IPS DF 19.7 (cell line): ENCODE data around the gene KIRREL3.

Experiments
- DNase-seq: peaks from one replicate; pipeline ENCODE4 v3.0.0-alpha.2; 2013; ENCODE audit warnings: low read depth, low spot score

KIRREL3 gene

GRCh38 chr11:126997196-126997595 lies 3.4 kb downstream of the KIRREL3 start:
- no peak for DNase-seq

GRCh38 chr11:126996036-126996804 lies 4.3 kb downstream of the KIRREL3 start:
- DNase-seq, result no peak

- DNase-seq, result no peak
Measured at GRCh38 chr11:126993599-126993998, 7.0 kb downstream of the KIRREL3 start.

DNA sequence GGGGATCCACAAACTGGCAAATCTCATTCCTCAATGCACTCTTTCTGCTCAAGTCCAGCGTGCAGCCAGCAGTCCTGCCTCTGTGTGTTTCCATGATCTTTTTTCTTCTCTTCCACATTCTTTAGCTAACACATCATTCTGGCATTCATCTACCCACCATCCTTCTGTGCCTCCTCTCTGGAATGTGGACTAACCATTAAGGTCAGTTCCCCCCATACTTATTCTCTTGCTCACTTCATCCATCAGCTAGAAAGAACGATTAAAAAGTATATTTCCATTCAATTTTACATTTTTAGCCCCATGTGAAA lies 7.8 kb downstream of the KIRREL3 start:
- DNase-seq, result no peak

GRCh38 chr11:126992065-126992803 lies 8.3 kb downstream of the KIRREL3 start:
- no peak for DNase-seq

DNA sequence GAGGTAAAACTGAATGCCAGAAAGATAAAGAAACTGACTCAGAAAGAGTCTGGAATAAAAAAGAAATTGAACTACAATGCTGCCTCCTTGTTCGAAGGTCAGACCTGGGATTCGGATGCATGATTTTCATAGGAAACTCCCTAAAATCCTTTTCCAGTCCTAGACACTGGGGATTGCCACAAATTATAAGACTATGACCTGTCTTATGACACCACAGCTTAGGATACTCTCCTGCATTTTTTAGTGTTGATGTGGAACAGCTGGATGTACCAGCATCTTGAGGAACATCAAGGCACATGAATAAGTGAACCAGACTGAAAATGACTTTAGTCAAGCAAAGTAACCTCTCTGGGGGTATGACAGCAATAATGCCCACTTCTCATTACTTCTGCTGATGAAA lies 9.0 kb downstream of the KIRREL3 start:
- DNase-seq, result no peak

GRCh38 chr11:126990716-126991480 lies 9.7 kb downstream of the KIRREL3 start:
- no peak for DNase-seq

DNA sequence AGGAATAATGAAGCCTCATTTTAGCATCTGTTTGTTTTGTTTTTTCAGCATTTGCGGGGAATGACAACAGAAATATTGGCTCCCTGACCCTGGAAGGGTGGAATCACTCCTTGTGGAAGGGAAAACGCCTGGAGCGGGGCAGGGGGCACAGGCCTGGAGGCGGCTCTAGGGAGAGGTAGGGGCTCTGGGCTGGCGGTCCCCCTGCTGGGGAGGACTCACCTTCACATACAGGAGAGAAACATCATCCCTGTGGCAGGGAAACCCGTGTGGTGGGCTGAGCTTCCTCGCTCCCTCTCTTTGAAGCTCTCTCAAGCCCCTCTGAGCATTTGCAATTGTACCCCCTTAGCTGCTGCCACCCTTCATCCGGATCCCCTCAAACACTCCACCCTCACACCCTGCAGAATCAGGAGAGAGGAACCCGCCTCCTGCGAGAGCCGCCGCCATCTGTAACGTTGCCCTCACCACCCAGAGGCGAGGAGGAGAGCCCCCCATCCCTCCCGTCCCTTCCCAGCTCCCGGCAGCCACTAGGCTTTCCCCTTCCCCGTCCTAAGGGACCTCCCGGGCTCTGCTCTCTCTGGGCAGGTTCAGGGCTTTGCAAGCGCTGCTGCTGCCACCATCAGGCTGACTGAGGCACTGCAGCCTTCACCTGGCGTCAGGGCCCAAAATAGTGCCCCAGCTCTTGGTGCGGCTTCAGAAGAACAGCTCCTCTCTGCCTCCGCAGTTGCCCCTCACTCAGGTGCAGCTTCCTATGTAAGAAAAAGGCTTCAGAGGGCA lies 10.4 kb downstream of the KIRREL3 start:
- DNase-seq, result no peak

DNA sequence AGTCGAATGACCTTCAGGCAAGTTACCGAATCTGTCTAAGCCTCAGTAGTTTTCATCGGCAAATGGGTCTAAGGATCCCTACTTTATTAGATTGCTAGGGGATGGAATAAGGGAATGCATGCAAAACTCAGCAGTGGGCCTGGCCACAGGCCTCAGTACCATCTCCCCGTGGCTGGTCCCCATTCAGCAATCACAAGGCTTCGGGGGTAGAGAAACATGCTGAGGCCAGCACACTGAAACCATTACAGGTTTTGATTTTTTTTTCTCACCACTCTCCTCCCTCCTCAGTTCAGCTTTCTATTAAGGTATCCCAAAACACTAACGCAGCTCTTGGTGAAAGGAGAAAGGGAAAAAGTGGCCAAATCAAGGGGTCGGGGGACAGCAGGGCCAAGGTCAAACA lies 11.9 kb downstream of the KIRREL3 start:
- DNase-seq, result no peak

DNA sequence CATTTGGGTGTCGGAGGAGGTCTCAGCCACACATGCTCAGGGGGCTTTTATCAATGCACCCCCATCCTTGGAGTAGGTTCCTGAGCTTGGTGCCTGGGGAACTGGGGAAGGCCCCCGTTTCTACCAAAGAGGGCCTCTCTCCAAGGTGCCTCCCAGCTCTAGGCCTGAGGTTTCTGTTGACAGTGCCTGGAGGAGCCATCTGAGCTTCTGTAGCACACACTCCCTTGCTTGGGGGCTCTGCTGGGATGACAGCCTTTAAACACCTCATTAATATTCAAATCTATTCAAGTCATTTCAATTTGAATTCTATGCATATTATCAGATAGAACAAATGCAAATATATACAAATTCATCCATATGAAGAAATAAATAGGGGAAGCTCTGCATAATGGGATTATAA lies 18.9 kb downstream of the KIRREL3 start:
- no peak for DNase-seq

DNA sequence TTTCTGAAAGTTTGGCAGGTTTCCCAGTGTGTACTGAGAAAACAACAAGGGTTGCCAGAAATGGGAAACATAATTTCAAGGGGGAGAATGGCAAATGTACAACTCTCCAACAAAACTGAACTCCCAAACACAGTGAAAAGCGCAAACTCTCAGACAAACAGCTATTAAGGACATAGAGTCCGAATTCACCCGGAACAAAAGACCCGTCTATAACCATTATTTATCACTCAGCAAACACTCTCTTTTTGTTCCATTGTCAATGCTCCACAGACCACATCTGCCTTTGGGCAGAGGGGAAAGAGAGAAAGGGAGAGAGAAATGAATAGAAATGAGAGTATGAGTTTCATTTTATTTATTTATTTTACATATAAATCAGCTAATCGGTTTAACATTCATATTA lies 21.7 kb downstream of the KIRREL3 start:
- no peak for DNase-seq

DNA sequence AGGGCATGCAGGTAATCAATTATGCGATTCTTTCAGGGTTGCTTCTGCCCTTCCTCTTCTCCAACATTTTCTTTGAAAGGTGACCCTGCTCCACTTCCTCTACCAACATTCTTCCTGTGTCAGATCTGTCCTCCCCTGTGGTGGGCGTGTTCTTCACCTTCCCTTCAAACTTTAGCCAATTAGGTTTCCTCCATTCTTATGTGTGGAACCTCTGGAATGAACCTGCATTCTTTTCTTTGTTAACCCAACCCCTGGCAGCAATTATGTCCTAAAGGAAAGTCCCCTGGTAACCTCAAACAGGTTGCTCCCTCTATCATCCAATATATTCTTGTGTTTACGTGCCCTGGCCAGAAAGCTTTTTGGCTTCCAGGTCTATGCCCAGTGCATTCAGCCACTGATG lies 22.4 kb downstream of the KIRREL3 start:
- DNase-seq, result peak; percentile 84

DNA sequence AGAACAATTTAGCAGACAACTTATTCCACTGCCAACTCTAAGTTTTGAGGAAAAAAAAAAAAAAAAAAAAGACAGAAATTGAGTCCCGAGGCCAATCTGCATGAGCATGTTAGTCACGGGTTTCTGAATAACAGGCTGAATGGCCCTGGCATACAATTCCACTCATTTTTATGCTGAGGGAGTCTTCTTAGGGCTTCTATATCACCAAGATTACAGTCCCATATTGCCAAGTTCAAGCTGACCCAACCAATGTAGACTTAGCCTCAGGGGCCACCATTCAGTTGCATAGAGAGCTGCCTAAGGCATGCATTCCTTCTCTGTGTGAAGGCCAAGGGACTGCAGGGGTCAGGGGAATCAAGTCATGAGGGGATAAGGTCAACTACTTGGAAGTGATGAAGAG lies 27.5 kb downstream of the KIRREL3 start:
- DNase-seq, result no peak

DNA sequence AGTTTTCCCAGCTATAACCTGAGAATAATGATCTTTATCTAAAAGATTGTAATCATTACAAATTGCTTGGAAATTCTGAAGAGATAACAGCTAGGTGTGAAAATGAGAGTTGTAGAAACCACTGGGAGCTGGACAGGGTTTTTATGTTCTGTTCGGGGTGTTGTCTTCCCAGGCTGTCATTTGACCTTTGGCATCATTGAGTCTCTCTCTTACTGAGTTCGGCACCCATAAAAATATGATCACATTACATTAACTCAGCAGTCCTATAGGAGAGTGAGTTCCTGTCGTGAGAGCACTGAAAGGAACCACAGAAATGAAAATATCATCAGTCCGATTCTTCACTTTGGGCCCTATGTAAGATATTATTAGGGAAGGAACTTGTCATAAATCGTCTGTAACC lies 29.3 kb downstream of the KIRREL3 start:
- no peak for DNase-seq

DNA sequence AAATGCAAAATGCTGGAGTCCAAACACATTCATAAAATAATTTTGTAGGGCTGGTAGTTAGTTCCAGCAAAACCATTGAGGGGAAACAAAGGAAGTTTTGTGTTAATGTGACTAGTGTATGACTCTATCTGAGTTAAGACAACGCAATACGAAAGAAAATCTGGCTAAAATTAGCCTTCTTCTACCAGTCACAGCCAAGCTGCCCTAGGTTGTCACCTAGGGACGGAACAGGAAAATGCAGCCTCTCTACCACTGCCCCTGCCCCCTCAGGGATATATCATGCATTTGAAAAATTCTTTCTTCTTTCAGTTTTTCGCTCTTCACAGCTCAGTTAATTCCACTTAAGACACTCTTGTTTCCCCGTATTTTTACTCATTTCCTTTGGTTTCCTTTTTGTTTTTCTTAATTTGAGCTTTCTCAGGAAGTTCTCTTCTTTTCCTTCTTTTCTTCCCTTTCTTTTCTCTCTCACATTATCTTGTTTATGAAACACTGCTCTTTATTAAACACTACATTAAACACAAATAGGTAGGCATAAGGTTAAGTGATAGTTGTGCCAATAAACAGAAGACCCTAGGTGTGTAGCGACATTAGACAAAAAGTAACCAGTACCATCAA lies 30.6 kb downstream of the KIRREL3 start:
- DNase-seq, result no peak

DNA sequence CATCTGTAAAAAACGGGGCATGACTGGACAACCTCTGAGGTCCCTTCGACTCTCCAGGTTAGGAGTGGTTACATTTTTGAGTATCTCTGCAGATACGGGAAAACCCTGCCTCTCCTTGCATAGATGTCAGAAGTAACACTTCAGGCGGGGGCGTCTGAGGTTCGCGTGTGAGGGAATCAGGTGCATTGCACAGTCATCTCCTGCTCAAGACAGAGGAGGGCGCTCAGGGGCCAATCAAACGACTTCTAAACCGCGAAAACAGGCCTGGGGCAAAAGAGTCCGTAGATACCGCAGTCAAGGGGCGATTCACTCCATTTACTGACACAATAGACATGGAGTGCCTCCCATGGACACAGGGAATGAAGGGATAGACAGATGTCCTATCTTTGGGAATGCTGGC lies 31.7 kb downstream of the KIRREL3 start:
- DNase-seq, result peak; percentile 48

DNA sequence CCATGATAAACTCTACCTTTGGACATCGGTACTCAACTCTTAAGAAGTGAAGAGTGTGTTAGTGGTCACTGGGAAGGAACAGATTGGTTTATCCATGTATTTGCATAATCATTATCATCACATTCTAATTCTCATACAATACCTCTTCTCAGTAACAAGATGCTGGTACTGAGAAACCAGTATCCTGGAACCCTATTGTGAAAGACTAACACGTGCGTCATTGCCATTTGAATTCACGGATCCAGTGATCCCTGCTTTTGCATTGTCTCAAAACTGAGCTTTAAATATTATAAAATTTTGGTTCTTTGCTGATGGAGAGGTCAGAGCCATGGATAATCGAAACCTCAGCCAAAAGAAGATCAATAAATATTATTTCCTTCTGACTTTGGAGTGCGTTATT lies 35.2 kb downstream of the KIRREL3 start:
- DNase-seq, result no peak

DNA sequence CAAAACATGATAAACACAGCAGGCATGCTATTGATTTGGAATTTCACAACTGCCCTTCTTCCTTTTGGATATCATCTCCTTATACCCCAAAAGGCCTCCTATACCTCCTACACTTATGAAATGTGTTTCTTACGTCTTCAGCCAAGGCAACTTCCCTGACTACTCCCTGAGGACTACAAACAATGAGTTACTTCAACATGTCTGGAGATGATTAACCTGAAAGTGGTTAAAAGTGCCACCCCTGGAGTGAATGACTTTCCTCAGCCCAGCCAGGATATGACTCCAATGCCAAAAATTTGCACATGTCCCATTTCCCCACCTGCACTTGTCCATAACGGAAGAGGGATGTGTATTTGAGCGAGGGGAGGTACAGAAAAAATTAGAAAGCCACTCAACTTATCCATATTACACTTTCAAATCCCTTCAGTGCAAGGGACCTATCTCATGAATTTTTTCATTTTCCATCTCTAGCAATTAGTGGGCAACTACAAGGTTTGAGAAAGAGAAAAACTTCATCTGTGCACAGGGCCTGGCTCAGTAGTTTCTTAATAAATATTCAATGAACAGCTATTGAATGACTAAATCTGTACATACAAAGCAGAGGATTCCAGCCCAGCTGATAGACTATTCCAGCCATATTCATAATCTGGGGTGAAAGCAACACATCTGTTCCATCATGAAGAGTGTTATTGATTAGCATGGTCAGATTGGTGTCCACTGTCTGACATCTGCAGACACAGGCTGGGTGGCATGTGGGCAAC lies 36.8 kb downstream of the KIRREL3 start:
- DNase-seq, result no peak

- no peak for DNase-seq
Measured at GRCh38 chr11:126963115-126963514, 37.5 kb downstream of the KIRREL3 start.

- DNase-seq, result no peak
Measured at GRCh38 chr11:126959700-126960099, 40.9 kb downstream of the KIRREL3 start.

DNA sequence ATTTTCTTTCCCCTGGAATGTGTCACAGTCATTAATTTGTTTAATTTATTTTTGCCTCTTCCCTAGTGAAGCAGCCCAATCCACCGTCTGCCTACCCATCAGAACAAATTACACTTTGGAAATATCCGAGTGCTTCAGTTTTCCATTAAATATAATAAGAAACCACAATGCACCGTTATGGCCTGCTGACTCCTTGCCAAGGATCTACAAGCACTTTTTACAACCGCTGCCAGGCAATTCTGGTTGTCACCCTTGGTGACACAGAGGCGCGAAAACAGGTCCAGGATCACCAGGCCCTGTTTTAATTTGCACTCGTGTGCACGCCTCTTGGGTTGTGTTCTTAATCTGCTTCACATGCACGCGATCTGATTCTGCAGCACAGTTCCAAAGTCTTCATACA lies 43.9 kb downstream of the KIRREL3 start:
- DNase-seq, result no peak
